Osteoblast (primary cell): ENCODE results near the gene BCL6B. TPM values are rescaled to one million over a fixed set of nuclear protein-coding genes. Genes with fewer than 3 reads are reported as not detected.

ENCODE experiments used
- DNase-seq: peaks from one replicate; pipeline ENCODE4 v3.0.0; 2011; ENCODE audit warnings: low spot score, mixed read lengths; ENCODE audit not compliant: insufficient read length; ENCODE audit errors: missing footprints
- H2AFZ ChIP-seq: 2 replicates; pipeline ENCODE4 v1.6.0; 2011; ENCODE audit warnings: mild to moderate bottlenecking, low read length
- H3K27ac ChIP-seq: 2 replicates; pipeline ENCODE4 v1.5.1; 2011; ENCODE audit warnings: mild to moderate bottlenecking, low read depth, low read length, moderate library complexity
- H3K27me3 ChIP-seq: 2 replicates; pipeline ENCODE4 v1.6.0; 2012; ENCODE audit warnings: mild to moderate bottlenecking, control low read depth, inconsistent platforms, low read length, moderate library complexity; ENCODE audit not compliant: insufficient read depth
- H3K36me3 ChIP-seq: 2 replicates; pipeline ENCODE4 v1.5.1; 2011; ENCODE audit warnings: mild to moderate bottlenecking, low read length, control low read depth, moderate library complexity; ENCODE audit not compliant: insufficient read depth
- H3K4me1 ChIP-seq: 2 replicates; pipeline ENCODE4 v1.5.1; 2011; ENCODE audit warnings: mild to moderate bottlenecking, low read length, control low read depth, moderate library complexity; ENCODE audit not compliant: insufficient read depth
- H3K4me2 ChIP-seq: 2 replicates; pipeline ENCODE4 v1.6.0; 2011; ENCODE audit warnings: mild to moderate bottlenecking, low read length; ENCODE audit not compliant: insufficient read depth
- H3K4me3 ChIP-seq: fragments of 200-600 bp; sonication (generic); 3 replicates; pipeline ENCODE4 v1.5.1; 2012; ENCODE audit warnings: mild to moderate bottlenecking, low read length, inconsistent platforms; ENCODE audit not compliant: insufficient read depth
- H3K79me2 ChIP-seq: 2 replicates; pipeline ENCODE4 v1.6.0; 2012; ENCODE audit warnings: mild to moderate bottlenecking, low read length, control low read depth, inconsistent platforms; ENCODE audit not compliant: insufficient read depth
- H3K9me3 ChIP-seq: 2 replicates; pipeline ENCODE4 v1.5.1; 2011; ENCODE audit warnings: low read depth, low read length, control low read depth
- H4K20me1 ChIP-seq: 2 replicates; pipeline ENCODE4 v1.6.0; 2012; ENCODE audit warnings: mild to moderate bottlenecking, low read length, control low read depth; ENCODE audit not compliant: insufficient read depth
- total RNA-seq: library from RNA; depleted of rRNA; stranded (reverse); fragments of >200 nt; gene quantifications from 2 replicates; pipeline ENCODE4 v1.2.3, GENCODE V29; 2012
- TF ChIP-seq, protein P1 (sequence below): IDR thresholded peaks from 2 replicates; pipeline ENCODE4 v1.5.1; 2011; ENCODE audit warnings: mild to moderate bottlenecking, low read depth, low read length, moderate library complexity; ENCODE audit errors: extremely low read depth

The BCL6B gene
- total RNA-seq, 1 donor: not detected

- Histone ChIP-seq H3K9me3 (no peaks in the 10 kb centered on the region), H3K4me3 (no peak overlapping the region), H3K4me2 (no peak overlapping the region), H3K4me1 (peaks cover 11% of the 10 kb centered on the region), H3K27ac (no peak overlapping the region), H2AFZ (no peak overlapping the region), H3K27me3 (peaks cover 4% of the 10 kb centered on the region), H3K79me2 (no peaks in the 10 kb centered on the region), H4K20me1 (no peaks in the 10 kb centered on the region), H3K36me3 (no peaks in the 10 kb centered on the region)
- TF ChIP-seq, protein P1, sequence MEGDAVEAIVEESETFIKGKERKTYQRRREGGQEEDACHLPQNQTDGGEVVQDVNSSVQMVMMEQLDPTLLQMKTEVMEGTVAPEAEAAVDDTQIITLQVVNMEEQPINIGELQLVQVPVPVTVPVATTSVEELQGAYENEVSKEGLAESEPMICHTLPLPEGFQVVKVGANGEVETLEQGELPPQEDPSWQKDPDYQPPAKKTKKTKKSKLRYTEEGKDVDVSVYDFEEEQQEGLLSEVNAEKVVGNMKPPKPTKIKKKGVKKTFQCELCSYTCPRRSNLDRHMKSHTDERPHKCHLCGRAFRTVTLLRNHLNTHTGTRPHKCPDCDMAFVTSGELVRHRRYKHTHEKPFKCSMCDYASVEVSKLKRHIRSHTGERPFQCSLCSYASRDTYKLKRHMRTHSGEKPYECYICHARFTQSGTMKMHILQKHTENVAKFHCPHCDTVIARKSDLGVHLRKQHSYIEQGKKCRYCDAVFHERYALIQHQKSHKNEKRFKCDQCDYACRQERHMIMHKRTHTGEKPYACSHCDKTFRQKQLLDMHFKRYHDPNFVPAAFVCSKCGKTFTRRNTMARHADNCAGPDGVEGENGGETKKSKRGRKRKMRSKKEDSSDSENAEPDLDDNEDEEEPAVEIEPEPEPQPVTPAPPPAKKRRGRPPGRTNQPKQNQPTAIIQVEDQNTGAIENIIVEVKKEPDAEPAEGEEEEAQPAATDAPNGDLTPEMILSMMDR: no peak
- no peak for DNase-seq
Observed at GRCh38 chr17:7026471-7027115, 3.7 kb downstream of the BCL6B start.

DNA sequence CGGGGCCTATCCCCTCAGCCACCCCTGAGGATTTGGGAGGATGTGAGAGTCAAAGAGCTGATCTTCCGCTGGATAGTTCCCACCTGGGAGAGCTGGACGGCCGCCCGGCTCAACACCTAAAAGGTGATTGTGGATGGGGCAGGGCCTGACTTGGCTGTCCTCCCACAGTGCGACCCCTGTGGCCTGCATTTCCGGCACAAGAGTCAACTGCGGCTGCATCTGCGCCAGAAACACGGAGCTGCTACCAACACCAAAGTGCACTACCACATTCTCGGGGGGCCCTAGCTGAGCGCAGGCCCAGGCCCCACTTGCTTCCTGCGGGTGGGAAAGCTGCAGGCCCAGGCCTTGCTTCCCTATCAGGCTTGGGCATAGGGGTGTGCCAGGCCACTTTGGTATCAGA, 4.5 kb downstream of the BCL6B start:
- Histone ChIP-seq H3K27ac (no peak overlapping the region), H3K9me3 (no peaks in the 10 kb centered on the region), H3K27me3 (peaks cover 4% of the 10 kb centered on the region), H2AFZ (no peak overlapping the region), H3K36me3 (no peaks in the 10 kb centered on the region), H3K4me1 (peaks cover 6% of the 10 kb centered on the region), H4K20me1 (no peaks in the 10 kb centered on the region), H3K4me3 (no peak overlapping the region), H3K79me2 (no peaks in the 10 kb centered on the region), H3K4me2 (no peak overlapping the region)
- no peak for DNase-seq
- TF ChIP-seq, protein P1: no peak

DNA sequence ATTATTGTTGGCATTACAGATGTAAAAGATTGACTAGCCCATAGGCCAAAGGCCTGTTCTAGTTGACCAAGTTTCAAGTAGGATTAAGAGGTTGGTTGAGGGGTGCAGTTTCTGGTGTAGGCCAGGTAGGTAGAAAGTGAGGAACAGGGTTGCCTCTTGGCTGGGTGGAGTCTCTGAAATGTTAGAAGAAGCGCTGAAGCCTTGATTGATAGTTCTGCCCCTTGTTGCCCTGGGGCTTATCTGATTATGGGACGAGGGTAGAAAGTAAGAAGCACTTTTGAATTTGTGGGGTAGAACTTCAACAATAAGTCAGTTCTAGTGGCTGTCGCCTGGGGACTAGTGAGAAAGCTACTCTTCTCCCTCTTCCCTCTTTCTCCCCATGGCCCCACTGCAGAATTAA, 6.2 kb downstream of the BCL6B start:
- TF ChIP-seq, protein P1: no peak
- no peaks in the 10 kb centered on the region for H3K36me3 ChIP-seq
- H3K27me3 ChIP-seq: no peaks in the 10 kb centered on the region
- no peak overlapping the region for H3K4me2 ChIP-seq
- H3K27ac ChIP-seq: no peak overlapping the region
- no peaks in the 10 kb centered on the region for H3K79me2 ChIP-seq
- H4K20me1 ChIP-seq: no peaks in the 10 kb centered on the region
- no peak overlapping the region for H2AFZ ChIP-seq
- H3K4me3 ChIP-seq: no peak overlapping the region
- DNase-seq: no peak
- H3K9me3 ChIP-seq: no peaks in the 10 kb centered on the region
- no peaks in the 10 kb centered on the region for H3K4me1 ChIP-seq

- Histone ChIP-seq H4K20me1 (no peaks in the 10 kb centered on the region), H2AFZ (no peak overlapping the region), H3K4me1 (no peaks in the 10 kb centered on the region), H3K4me2 (no peak overlapping the region), H3K36me3 (no peaks in the 10 kb centered on the region), H3K9me3 (no peaks in the 10 kb centered on the region), H3K27me3 (no peaks in the 10 kb centered on the region), H3K79me2 (no peaks in the 10 kb centered on the region), H3K27ac (no peak overlapping the region), H3K4me3 (no peak overlapping the region)
- TF ChIP-seq, protein P1: no peak
- DNase-seq: no peak
Observed at GRCh38 chr17:7029659-7030058, 6.8 kb downstream of the BCL6B start.
